Ishikawa (cell line): ENCODE measurements around the gene RIMBP2.

Source experiments
- CREB1 ChIP-seq: IDR thresholded peaks from 2 replicates; pipeline ENCODE4 v1.6.1; 2012; ENCODE audit warnings: low read depth
- EP300 ChIP-seq: IDR thresholded peaks from 2 replicates; pipeline ENCODE4 v1.6.1; 2012; ENCODE audit warnings: borderline replicate concordance
- FOXM1 ChIP-seq: IDR thresholded peaks from 2 replicates; pipeline ENCODE4 v1.6.1; 2012; ENCODE audit warnings: low read depth, borderline replicate concordance
- MAX ChIP-seq: IDR thresholded peaks from 2 replicates; pipeline ENCODE4 v1.6.1; 2012
- NFIC ChIP-seq: IDR thresholded peaks from 2 replicates; pipeline ENCODE4 v1.6.1; 2012
- RAD21 ChIP-seq: IDR thresholded peaks from 2 replicates; pipeline ENCODE4 v1.6.1; 2012; ENCODE audit warnings: low read depth
- REST ChIP-seq: IDR thresholded peaks from 2 replicates; pipeline ENCODE4 v1.6.1; 2012; ENCODE audit warnings: low read depth, mild to moderate bottlenecking
- TAF1 ChIP-seq: IDR thresholded peaks from 2 replicates; pipeline ENCODE4 v1.6.1; 2012; ENCODE audit warnings: low read depth, mild to moderate bottlenecking
- TCF12 ChIP-seq: IDR thresholded peaks from 2 replicates; pipeline ENCODE4 v1.6.1; 2012; ENCODE audit warnings: low read depth
- TEAD4 ChIP-seq: IDR thresholded peaks from 2 replicates; pipeline ENCODE4 v1.6.1; 2012
- YY1 ChIP-seq: IDR thresholded peaks from 2 replicates; pipeline ENCODE4 v1.6.1; 2012; ENCODE audit warnings: low read depth
- ZBTB7A ChIP-seq: IDR thresholded peaks from 2 replicates; pipeline ENCODE4 v1.6.1; 2012; ENCODE audit warnings: low read depth

GRCh38 chr12:130482448-130482847 is 233.7 kb downstream of the RIMBP2 start:
- TF ChIP-seq NFIC (no peak), FOXM1 (no peak), MAX (no peak), RAD21 (no peak), EP300 (no peak), TAF1 (no peak), YY1 (no peak), REST (no peak), ZBTB7A (no peak), CREB1 (no peak), TEAD4 (no peak), TCF12 (no peak)
